H1 (cell line): ENCODE results near the gene HDHD3. TPM values are rescaled to one million over a fixed set of nuclear protein-coding genes. Genes with fewer than 3 reads are reported as not detected.
A peak's percentile ranks its signal among the peaks of the same experiment; 100 is the strongest.

Source experiments
- CTCF ChIA-PET: fragments of 300-600 bp; sonication (Branson Sonifier 250); formaldehyde crosslinking; loops from one replicate; lab custom pipeline; 2021; ENCODE audit not compliant: partially characterized antibody; lab: Charles Lee
- POLR2A ChIA-PET: fragments of 300-600 bp; sonication (Branson Sonifier 250); formaldehyde crosslinking; loops from one replicate; lab custom pipeline; 2021; ENCODE audit warnings: inconsistent platforms; ENCODE audit not compliant: partially characterized antibody; lab: Charles Lee
- DNase-seq, 2 experiments: peaks; one replicate each; pipeline versions ENCODE4 v3.0.0 to v3.0.0-alpha.2; 2010 to 2022; ENCODE audit warnings: low spot score in 2 of 2, low read depth in 1 of 2, mixed read lengths in 1 of 2
- FAIRE-seq: peaks from 2 replicates; lab custom pipeline; 2011; peaks lifted over from hg19 to GRCh38; lab: Jason Lieb, UNC
- H2AFZ ChIP-seq: 2 replicates; pipeline ENCODE4 v1.8.1; 2012; ENCODE audit warnings: low read length, inconsistent platforms
- H2AK5ac ChIP-seq: 2 replicates; pipeline ENCODE4 v1.6.1; 2013; ENCODE audit warnings: low read depth, low read length
- H2BK120ac ChIP-seq: replicated peaks from 2 replicates; pipeline ENCODE3; 2013; ENCODE audit warnings: low read depth, low read length, inconsistent platforms
- H2BK12ac ChIP-seq: 2 replicates; pipeline ENCODE4 v1.6.1; 2013; ENCODE audit warnings: low read depth, low read length
- H2BK15ac ChIP-seq: 2 replicates; pipeline ENCODE4 v1.6.1; 2013; ENCODE audit warnings: low read length
- H2BK20ac ChIP-seq: 2 replicates; pipeline ENCODE4 v1.6.1; 2013; ENCODE audit warnings: low read length
- H2BK5ac ChIP-seq: 2 replicates; pipeline ENCODE4 v1.6.1; 2013; ENCODE audit warnings: low read depth, low read length
- H3K14ac ChIP-seq: 2 replicates; pipeline ENCODE4 v1.6.1; 2013; ENCODE audit warnings: inconsistent platforms; ENCODE audit not compliant: insufficient read length
- H3K18ac ChIP-seq: 2 replicates; pipeline ENCODE4 v1.6.1; 2013; ENCODE audit warnings: low read length; ENCODE audit errors: extremely low read depth
- H3K23ac ChIP-seq: 2 replicates; pipeline ENCODE4 v1.6.1; 2013; ENCODE audit warnings: inconsistent platforms; ENCODE audit not compliant: insufficient read length
- H3K23me2 ChIP-seq: 2 replicates; pipeline ENCODE4 v1.6.1; 2013; ENCODE audit warnings: low read depth, low read length
- H3K27ac ChIP-seq: 2 replicates; pipeline ENCODE4 v1.6.1; 2011; ENCODE audit warnings: low read depth, low read length, inconsistent platforms
- H3K27me3 ChIP-seq, 4 experiments: replicated peaks in 1 of 4; 1 replicate in 1 of 4; 2 replicates in 3 of 4; pipeline versions ENCODE4 v1.6.1 to v1.8.1; 2011 to 2013; ENCODE audit warnings: low read length in 3 of 4, mild to moderate bottlenecking in 3 of 4, inconsistent platforms in 2 of 4, mixed read lengths in 2 of 4, moderate library complexity in 1 of 4; ENCODE audit not compliant: control insufficient read depth in 3 of 4, insufficient read depth in 3 of 4; ENCODE audit errors: extremely low read depth in 1 of 4
- H3K36me3 ChIP-seq, 4 experiments: 2 replicates each; pipeline versions ENCODE4 v1.6.1 to v1.8.1; 2011 to 2013; ENCODE audit warnings: mild to moderate bottlenecking in 4 of 4, low read length in 3 of 4, moderate library complexity in 2 of 4, control low read depth in 1 of 4, inconsistent platforms in 1 of 4; ENCODE audit not compliant: insufficient read depth in 4 of 4, control insufficient read depth in 2 of 4
- H3K4ac ChIP-seq: replicated peaks from 2 replicates; pipeline ENCODE3; 2013; ENCODE audit warnings: low read length, low read depth, mixed read lengths, inconsistent platforms; ENCODE audit not compliant: insufficient read length
- H3K4me1 ChIP-seq, 4 experiments: replicated peaks in 1 of 4; 1 replicate in 1 of 4; 2 replicates in 3 of 4; pipeline versions ENCODE4 v1.6.1 to v1.8.1; 2011 to 2013; ENCODE audit warnings: low read length in 3 of 4, inconsistent platforms in 2 of 4, mixed read lengths in 1 of 4; ENCODE audit not compliant: insufficient read depth in 4 of 4, control insufficient read depth in 3 of 4
- H3K4me2 ChIP-seq, 2 experiments: 2 replicates each; pipeline versions ENCODE4 v1.6.1 to v1.8.1; 2011 to 2013; ENCODE audit warnings: low read depth in 2 of 2, low read length in 2 of 2, control low read depth in 1 of 2, inconsistent platforms in 1 of 2, mild to moderate bottlenecking in 1 of 2; ENCODE audit not compliant: insufficient read depth in 1 of 2
- H3K4me3 ChIP-seq, 4 experiments: fragments of 200-600, 300-600 bp in 1 of 4; sonication (generic), shearing (Covaris generic), sonication (Bioruptor Twin) in 1 of 4; 2 replicates each; pipeline versions ENCODE4 v1.5.1 to v1.8.1; 2011 to 2016; ENCODE audit warnings: low read length in 4 of 4, low read depth in 3 of 4, control low read depth in 2 of 4, inconsistent platforms in 2 of 4, mild to moderate bottlenecking in 2 of 4, mixed read lengths in 1 of 4, moderate library complexity in 1 of 4; ENCODE audit not compliant: insufficient read depth in 2 of 4; ENCODE audit errors: extremely low read depth in 1 of 4
- H3K56ac ChIP-seq: replicated peaks from 2 replicates; pipeline ENCODE3; 2013; ENCODE audit warnings: low read depth, mild to moderate bottlenecking, mixed read lengths, low read length, inconsistent platforms; ENCODE audit not compliant: insufficient read length
- H3K79me1 ChIP-seq: 2 replicates; pipeline ENCODE4 v1.6.1; 2013; ENCODE audit warnings: low read depth, low read length, control low read depth
- H3K79me2 ChIP-seq, 2 experiments: 2 replicates each; pipeline versions ENCODE4 v1.6.1 to v1.8.1; 2012 to 2013; ENCODE audit warnings: low read length in 2 of 2, mild to moderate bottlenecking in 2 of 2, inconsistent platforms in 1 of 2; ENCODE audit not compliant: insufficient read depth in 2 of 2, control insufficient read depth in 1 of 2
- H3K9ac ChIP-seq, 4 experiments: replicated peaks in 1 of 4; 1 replicate in 1 of 4; 2 replicates in 3 of 4; pipeline versions ENCODE4 v1.6.1 to v1.8.1; 2011 to 2013; ENCODE audit warnings: low read depth in 3 of 4, low read length in 3 of 4, control low read depth in 2 of 4, mild to moderate bottlenecking in 2 of 4, moderate library complexity in 2 of 4, inconsistent platforms in 1 of 4; ENCODE audit errors: extremely low read depth in 1 of 4
- H3K9me3 ChIP-seq, 2 experiments: 2 replicates each; pipeline versions ENCODE4 v1.6.1 to v1.8.1; 2012 to 2013; ENCODE audit warnings: mild to moderate bottlenecking in 2 of 2, moderate library complexity in 2 of 2, control low read depth in 1 of 2, inconsistent platforms in 1 of 2, low read depth in 1 of 2, low read length in 1 of 2, mixed read lengths in 1 of 2; ENCODE audit not compliant: insufficient read depth in 2 of 2
- H4K20me1 ChIP-seq, 2 experiments: replicated peaks in 1 of 2; 2 replicates each; pipeline versions ENCODE3 to v1.8.1; 2011 to 2013; ENCODE audit warnings: inconsistent platforms in 2 of 2, low read length in 2 of 2, mild to moderate bottlenecking in 1 of 2; ENCODE audit not compliant: insufficient read depth in 2 of 2, control insufficient read depth in 1 of 2
- H4K5ac ChIP-seq: 2 replicates; pipeline ENCODE4 v1.6.1; 2013; ENCODE audit warnings: low read length, low read depth, mixed read lengths, inconsistent platforms; ENCODE audit not compliant: insufficient read length
- H4K8ac ChIP-seq: 2 replicates; pipeline ENCODE4 v1.8.0; 2013; ENCODE audit warnings: mild to moderate bottlenecking, moderate library complexity, low read length, inconsistent platforms; ENCODE audit not compliant: insufficient read depth; ENCODE audit errors: extremely low read depth
- H4K91ac ChIP-seq: replicated peaks from 2 replicates; pipeline ENCODE3; 2013; ENCODE audit warnings: low read length, mixed read lengths, inconsistent platforms; ENCODE audit not compliant: insufficient read length
- BACH1 ChIP-seq: IDR thresholded peaks from 2 replicates; pipeline ENCODE4 v1.6.1; 2012; ENCODE audit warnings: low read length, improper control_type of control experiment
- BRCA1 ChIP-seq: IDR thresholded peaks from 2 replicates; pipeline ENCODE4 v1.6.1; 2012; ENCODE audit warnings: low read depth, low read length, improper control_type of control experiment
- CBX5 ChIP-seq: fragments of 300-800, 300-1000 bp; sonication (generic); IDR thresholded peaks from 2 replicates; pipeline ENCODE4 v1.7.1; 2016; ENCODE audit warnings: antibody characterized with exemption, low read length, low read depth
- CEBPB ChIP-seq: IDR thresholded peaks from 2 replicates; pipeline ENCODE4 v1.6.1; 2012; ENCODE audit warnings: low read depth, low read length
- CHD2 ChIP-seq: IDR thresholded peaks from 2 replicates; pipeline ENCODE4 v1.6.1; 2012; ENCODE audit warnings: low read length, improper control_type of control experiment
- CTBP2 ChIP-seq: IDR thresholded peaks from 2 replicates; pipeline ENCODE4 v1.7.0; 2011; ENCODE audit warnings: borderline replicate concordance, mild to moderate bottlenecking, moderate library complexity, mixed read lengths, low read length; ENCODE audit not compliant: insufficient read depth, insufficient read length
- FOSL1 ChIP-seq: IDR thresholded peaks from 2 replicates; pipeline ENCODE4 v1.6.1; 2011; ENCODE audit warnings: mild to moderate bottlenecking, low read depth, low read length, moderate library complexity; ENCODE audit not compliant: insufficient read depth
- KDM5A ChIP-seq: fragments of 200-600 bp; IDR thresholded peaks from 2 replicates; pipeline ENCODE4 v1.7.1; 2012; ENCODE audit warnings: mild to moderate bottlenecking, low read length, inconsistent platforms, mixed read lengths
- POLR2AphosphoS5 ChIP-seq: IDR thresholded peaks from 2 replicates; pipeline ENCODE4 v1.6.1; 2011; ENCODE audit warnings: low read depth, low read length
- ZNF274 ChIP-seq: IDR thresholded peaks from 2 replicates; pipeline ENCODE4 v1.7.0; 2012; ENCODE audit warnings: low read length, borderline replicate concordance; ENCODE audit errors: extremely low read depth
- WGBS, 2 experiments: shearing (Covaris generic) in 1 of 2; methylation state at CpG; one replicate each; pipeline versions ENCODE4 v1.1.6 to v1.1.7; 2013 to 2015; ENCODE audit warnings: low lambda C conversion rate in 2 of 2, mixed read lengths in 2 of 2, inconsistent platforms in 1 of 2, low coverage in 1 of 2, missing lambda C conversion rate in 1 of 2; ENCODE audit not compliant: insufficient replicate concordance in 2 of 2, insufficient coverage in 1 of 2, insufficient read length in 1 of 2; ENCODE audit errors: extremely low coverage in 1 of 2, missing lambda C conversion rate in 1 of 2; 5-methylcytosine and 5-hydroxymethylcytosine counted together
- polyA plus RNA-seq, 7 experiments: library from polyadenylated mRNA; depleted of rRNA in 3 of 7; stranded (reverse) in 5 of 7; unstranded in 2 of 7; fragments of >200 nt in 5 of 7; fragments of 200-250 nt in 2 of 7; gene quantifications; 1 replicate in 5 of 7; 2 replicates in 1 of 7; 4 replicates in 1 of 7; pipeline versions ENCODE4 v1.2.1 to v1.2.3, GENCODE V29; 2011 to 2013; ENCODE audit warnings: missing spikeins in 2 of 7, mixed read lengths in 2 of 7
- total RNA-seq: library from RNA; stranded (reverse); fragmentation: NEBNext Ultra II Directional; extraction: Animal tissue kit (Norgen Biotek cat#: 25700); gene quantifications from 2 replicates; pipeline ENCODE4 v1.2.1, GENCODE V29; 2021
- TF ChIP-seq, protein P1 (sequence below): IDR thresholded peaks from 2 replicates; pipeline ENCODE4 v1.6.1; 2012; ENCODE audit warnings: inconsistent platforms

HDHD3 gene
- total and polyA plus RNA-seq, 2 of the 8 experiments (the other 6 are each of a cell fraction or from before 2014, with no cell fraction given), result 12.1 to 25.3 TPM

DNA sequence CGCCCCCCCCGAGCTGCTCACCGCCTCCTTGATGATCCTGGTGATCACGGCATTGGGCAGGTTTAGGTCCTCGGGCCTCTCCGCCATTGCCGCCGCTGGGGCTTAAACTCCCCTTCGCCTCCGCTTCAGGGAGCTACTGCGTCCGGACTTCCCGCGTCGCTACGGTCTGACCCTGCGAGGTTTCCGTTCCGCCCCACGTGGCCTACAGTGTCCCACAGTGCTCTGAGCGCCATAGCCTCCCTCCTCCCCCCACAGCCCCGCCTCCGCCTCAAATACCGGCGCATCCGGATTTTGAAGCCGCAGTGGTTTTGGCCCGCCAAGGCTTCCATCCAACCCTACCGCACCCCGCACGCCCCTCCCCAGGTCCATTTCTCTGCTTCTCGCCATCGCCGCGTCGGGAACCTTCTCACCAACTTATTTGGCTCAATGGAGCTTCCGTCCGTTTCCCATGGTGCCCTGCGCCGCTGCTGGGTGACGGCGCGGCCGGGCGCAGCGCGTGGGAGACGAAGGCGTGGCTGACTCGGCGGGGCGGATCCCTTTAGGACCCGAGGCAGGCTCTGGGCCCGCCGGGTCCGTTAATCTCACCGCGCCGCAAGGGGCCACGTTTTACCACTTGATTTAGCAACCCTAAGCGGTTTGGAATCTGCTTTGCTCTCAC lies 33.5 kb upstream of the HDHD3 start, which contains the start of the genes C9orf43 and POLE3:
Gene C9orf43, plus strand, starts transcription at position 541 of the 658 bp plus-strand sequence. CDS start 2,747 bp downstream, outside the sequence.
Gene POLE3, minus strand, starts transcription at position 469 of the 658 bp plus-strand sequence. Its CDS starts 382 bp downstream, at position 87.
- Histone ChIP-seq H4K5ac (peak within 1 kb of the TSS; percentile 99), H2AK5ac (0 out of 2 replicates have a peak within 1 kb of the TSS, but pooled peaks have one; percentile 32), H3K9me3 (no peaks in the 10 kb centered on the region), H3K9ac (peak within 1 kb of the TSS; percentile 97 to 98 (median 98)), H2BK15ac (peak within 1 kb of the TSS; percentile 8; the same call in 1 of the 2 replicates), H4K91ac (peak within 1 kb of the TSS; percentile 98), H3K4me1 (peaks cover 0 to 10% (median 4%) of the 10 kb centered on the region in 4 experiments; a peak in 1 of 7 replicates), H3K23me2 (peaks cover 8% of the 10 kb centered on the region), H2BK5ac (peak within 1 kb of the TSS; percentile 99), H2BK12ac (peak within 1 kb of the TSS; percentile 96; the same call in 1 of the 2 replicates), H3K4ac (peak within 1 kb of the TSS; percentile 98), H3K27ac (peak within 1 kb of the TSS; percentile 97), H3K4me2 (peak within 1 kb of the TSS; percentile 92 to 98), H3K27me3 (no peaks in the 10 kb centered on the region), H3K18ac (peak within 1 kb of the TSS; percentile 97), H4K20me1 (no peaks in the 10 kb centered on the region), H3K36me3 (peaks cover 14 to 20% (median 16%) of the 10 kb centered on the region in 4 experiments), H3K79me2 (peaks cover 0 to 22% of the 10 kb centered on the region in 2 experiments; a peak in 3 of 4 replicates), H3K14ac (peak within 1 kb of the TSS; percentile 13), H3K23ac (no peak within 1 kb of the TSS), H2BK20ac (no peak within 1 kb of the TSS), H4K8ac (peak within 1 kb of the TSS; percentile 99; the same call in 1 of the 2 replicates), H2BK120ac (peak within 1 kb of the TSS; percentile 87), H3K4me3 (peak within 1 kb of the TSS; percentile 59 to 100 (median 96)), H2AFZ (peak within 1 kb of the TSS; percentile 59), H3K79me1 (peaks cover 6% of the 10 kb centered on the region), H3K56ac (peak within 1 kb of the TSS; percentile 93)
- FAIRE-seq, result no peak
- POLR2A ChIA-PET, result interaction anchor here (0.6 to 3.4 kb wide), 44 partner anchors 10 to 987 kb away, joined by 3 to 43 read pairs (median 4); partner anchors contain the start of genes ALAD, CDC26, FKBP15 and HDHD3
- 1% methylated on average over 36 of the region's 61 CpGs; no CpG with 5 or more reads in 1 of the 2 experiments for WGBS, 2 experiments
- CTCF ChIA-PET, result interaction anchor here (0.7 to 2.6 kb wide), 12 partner anchors 9 to 247 kb away, joined by 3 to 7 read pairs (median 4); partner anchors contain the start of gene ALAD
- DNase-seq, result peak; percentile 78 to 94
- TF ChIP-seq POLR2AphosphoS5, result peak; percentile 91
- no peak for TF ChIP-seq BACH1
- peak; percentile 29; the same call in 1 of the 2 replicates for TF ChIP-seq BRCA1
- no peak for TF ChIP-seq ZNF274
- TF ChIP-seq KDM5A, result peak; percentile 38; the same call in 1 of the 2 replicates
- TF ChIP-seq CTBP2, result no peak
- TF ChIP-seq CHD2, result peak; percentile 83
- no peak for TF ChIP-seq CBX5
- TF ChIP-seq, protein P1, sequence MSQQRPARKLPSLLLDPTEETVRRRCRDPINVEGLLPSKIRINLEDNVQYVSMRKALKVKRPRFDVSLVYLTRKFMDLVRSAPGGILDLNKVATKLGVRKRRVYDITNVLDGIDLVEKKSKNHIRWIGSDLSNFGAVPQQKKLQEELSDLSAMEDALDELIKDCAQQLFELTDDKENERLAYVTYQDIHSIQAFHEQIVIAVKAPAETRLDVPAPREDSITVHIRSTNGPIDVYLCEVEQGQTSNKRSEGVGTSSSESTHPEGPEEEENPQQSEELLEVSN, result peak; percentile 70
- TF ChIP-seq FOSL1, result peak; percentile 86
- TF ChIP-seq CEBPB, result peak; percentile 67
